H4 (cell line): ENCODE data around the gene ELMO2. TPM values are rescaled to one million over a fixed set of nuclear protein-coding genes. Genes with fewer than 3 reads are reported as not detected.

ENCODE experiments used
- DNase-seq: peaks from one replicate; pipeline ENCODE4 v3.0.0-alpha.2; 2015; ENCODE audit warnings: low spot score
- total RNA-seq: library from RNA; depleted of rRNA; stranded (reverse); fragments of >200 nt; shearing (Covaris generic); gene quantifications from 2 replicates; pipeline ENCODE4 v1.2.3, GENCODE V29; 2014

The ELMO2 gene
- total RNA-seq, 1 experiment from 2014 or later: 43.7 TPM

DNA sequence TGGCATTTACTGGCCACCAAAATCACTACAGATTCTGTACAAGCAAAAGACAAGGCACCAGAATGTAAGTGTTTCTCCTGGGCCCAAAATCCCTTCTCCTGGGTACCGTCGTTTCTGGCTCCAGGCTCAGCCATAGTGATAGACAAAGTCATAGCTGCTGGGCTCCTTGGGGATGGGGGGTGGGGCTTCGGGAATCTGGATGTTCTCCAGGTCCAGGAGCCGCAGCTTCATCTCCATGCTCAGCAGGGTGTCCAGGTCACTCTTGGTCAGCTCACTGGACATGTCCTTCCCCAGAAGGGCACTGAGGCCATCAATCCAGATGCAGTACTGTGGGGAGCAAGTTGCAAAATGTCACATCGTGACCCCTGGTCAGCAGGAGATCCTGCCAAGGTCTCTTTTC, 39.2 kb downstream of the ELMO2 start:
- DNase-seq: no peak

DNA sequence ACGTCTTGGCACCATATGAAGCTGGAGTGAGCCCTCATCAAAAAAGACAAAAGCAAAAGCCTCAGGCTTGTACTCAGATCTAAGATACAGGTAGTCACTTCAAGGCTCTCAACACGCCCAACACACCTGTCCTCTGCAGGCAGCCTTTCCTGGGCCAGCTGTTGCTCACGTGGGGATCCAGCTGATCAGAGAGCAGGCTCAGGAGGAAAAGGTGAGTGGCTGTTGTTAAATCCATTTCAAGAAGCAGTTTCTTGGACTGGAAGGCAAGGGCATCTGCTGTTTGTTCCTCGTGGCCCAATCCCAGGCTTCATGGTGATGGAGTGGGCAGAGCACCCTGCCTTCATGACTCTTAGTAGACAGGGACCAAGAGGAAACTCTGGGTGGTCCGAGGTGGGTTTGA, 39.6 kb downstream of the ELMO2 start:
- no peak for DNase-seq

DNA sequence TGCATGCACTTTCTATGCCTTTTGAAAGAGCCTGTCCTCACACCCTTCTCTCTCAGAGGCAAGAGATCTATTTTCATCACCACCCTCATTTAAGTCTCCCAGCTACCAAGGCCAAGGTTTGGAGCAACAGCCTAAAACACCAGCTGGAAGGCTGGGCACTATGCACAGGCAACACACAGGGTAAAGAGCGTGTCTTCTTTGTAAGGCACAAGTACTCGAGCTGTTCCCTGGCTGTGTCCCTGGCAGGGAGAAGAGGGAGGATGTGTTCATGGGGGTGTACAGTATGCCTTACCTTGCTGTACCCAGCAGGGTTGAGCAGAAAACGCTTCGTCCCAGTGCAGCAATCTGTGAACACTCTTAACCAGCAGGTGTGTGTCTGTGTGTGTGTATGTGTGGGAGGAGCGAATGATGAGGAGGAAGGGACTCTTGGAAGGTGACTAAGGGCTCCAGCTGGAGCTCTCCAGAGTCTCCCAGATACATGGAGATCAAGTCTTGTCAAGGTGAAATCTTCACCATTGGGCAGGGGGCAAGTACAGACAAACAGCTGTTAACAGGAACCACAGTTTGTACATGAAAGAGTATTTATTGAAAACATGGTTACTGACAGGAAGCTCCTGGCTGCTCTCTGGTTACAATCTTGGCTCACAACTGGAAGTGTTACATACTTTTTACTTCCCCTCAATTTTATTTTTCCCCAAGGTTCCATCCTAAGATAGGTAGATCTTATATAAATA, 40.8 kb downstream of the ELMO2 start:
- DNase-seq: no peak

DNA sequence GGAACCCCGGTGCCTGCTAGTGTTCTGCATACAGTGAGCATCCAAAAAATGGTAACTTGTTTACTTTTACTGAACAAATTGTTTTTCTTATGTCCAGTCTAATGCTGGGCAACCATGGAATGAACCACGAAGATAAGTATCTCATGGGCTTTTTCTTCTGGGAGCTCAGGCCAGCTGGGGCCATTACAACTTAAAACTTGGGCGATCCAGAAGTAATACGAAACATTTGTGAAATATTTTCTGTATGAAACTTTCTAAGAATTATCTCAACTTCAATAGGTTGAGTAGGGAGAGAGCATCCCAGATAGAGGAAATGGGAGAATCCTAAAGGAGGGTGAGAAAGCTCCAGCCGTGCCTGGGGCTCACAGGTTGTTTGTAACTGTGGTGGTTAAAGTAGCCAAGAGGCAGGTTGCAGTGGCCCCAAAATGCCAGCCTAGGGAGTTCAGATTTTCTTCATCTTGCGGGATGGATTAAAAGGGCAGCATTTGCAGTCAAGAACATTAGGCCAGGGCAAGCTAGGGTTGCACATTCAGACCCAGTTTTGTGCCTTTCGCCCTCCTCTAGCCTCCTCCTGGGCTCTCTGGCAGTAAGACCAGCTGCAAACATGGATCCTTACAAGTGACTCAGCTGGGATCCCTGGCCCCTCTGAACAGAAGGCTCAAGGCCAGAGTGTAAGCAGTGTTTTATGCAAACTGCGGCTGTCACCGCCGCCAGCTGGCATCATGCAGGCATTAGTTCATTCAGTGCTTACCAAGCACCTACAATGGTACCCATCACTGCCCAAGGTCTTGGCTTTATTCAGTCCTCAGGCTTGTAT, 41.5 kb downstream of the ELMO2 start:
- DNase-seq: no peak

DNA sequence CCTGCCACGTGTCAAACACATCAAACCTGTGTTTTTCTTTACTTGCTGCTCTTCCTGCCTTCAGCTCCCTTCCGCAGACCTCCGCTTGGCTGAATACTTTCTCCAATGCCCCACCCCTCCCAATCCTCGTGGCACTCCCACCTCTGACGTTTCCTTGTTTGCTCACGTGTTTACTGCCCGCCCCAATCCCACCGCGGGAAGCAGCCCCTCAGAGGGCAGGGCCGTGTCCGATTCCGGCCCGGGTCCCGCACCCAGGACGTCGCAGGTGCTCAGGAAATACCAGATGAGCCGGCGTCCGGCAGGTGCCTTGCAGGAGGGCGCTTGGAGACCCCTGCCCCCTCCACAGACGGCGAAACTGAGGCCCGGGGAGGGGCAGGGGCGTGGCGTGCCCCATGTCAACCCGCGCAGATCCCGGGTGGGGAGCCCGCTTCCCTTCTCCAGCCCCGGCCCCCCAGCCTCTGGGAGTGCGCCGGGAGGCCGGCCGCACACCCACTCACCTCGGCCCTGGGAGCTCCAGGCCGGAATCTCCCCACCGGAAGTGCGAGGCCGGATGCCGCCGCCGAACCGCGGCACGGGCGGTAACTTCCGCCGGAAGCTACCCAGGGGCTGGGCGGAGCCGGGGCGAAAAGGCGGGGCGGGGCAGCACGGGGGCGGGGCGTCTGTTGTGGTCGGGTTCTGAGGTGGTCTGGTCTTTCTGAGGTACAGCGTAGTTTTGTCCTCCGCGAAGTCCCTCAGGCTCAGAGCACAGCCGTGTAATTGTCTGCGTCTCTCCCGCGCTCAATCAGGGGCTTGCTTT, 42.3 kb downstream of the ELMO2 start:
- DNase-seq: peak; percentile 87

DNA sequence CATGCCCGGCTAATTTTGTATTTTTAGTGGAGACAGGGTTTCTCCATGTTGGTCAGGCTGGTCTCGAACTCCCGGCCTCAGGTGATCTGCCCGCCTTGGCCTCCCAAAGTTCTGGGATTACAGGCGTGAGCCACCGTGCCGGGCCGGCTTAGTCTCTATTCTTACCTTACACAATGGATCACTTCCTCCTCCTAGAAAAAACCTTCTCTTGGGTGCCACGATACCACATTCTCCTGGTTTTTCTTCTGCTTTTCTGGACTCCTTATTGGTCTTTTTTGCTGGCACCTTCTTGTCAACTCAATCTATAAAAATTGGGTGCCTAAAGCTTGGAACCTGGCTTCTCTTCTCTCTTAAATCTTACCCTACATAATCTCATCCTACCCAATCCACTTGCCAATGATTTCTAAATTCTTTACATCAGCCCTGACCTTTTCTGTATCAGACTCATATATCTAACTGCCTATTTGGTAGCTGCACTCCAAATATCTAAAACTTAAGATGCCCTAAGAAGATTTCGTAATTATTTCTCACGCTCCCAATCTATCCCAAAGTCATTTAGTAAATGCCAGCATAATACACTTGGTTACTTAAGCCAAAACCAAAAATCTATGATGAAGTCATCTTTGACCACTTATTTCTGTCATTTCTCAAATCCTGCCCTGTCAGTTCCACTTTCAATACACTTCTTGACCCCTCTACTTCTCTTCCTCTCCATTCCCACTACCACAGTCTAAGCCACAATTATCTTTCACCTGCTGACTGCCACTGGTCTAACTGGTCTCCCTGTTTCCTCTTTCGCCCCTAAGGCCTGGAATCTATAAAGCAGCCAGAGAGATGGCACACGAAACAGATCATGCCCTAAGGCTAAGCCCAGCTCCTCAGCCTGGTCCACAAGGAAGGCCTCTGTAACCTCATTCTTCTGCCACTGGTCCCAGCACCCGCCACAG, 43.2 kb downstream of the ELMO2 start:
- DNase-seq: no peak

DNA sequence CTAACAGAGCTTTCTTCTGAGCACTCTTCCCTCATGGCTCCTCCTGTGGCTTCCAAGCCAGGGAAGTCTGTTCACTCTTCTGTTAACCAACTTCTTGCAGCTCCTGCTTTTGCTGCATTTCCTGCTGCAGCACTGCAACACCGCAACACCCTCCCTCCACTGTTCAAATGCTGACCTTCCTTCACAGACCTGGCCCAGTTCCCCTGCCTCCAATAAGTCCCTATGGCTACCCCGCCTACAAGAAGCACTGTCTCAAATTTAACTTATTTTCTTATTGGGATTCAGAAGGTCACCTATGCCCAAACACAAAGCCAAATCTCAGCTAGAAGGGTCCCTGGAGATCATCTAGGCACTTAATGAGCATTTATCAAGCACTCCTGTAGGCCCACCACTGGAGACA, 44.6 kb downstream of the ELMO2 start:
- DNase-seq: no peak

DNA sequence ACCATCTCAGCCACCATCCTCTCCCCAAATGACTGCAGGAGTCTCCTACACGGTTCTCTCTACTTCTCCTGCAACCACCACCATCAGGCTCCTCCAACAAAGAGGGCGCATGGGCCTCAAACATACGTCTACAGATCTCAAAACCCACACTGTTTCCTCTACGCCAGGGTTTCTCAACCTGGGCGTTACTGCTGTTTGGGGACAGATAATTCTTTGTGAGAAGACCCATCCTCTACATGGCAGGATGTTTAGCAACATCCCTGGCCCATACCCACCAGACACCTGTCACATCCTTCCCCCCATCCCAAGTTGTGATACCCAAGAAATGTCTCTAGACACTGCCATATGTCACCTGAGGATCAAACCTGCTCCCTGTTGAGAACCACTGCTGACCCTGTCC, 45.0 kb downstream of the ELMO2 start:
- no peak for DNase-seq

DNA sequence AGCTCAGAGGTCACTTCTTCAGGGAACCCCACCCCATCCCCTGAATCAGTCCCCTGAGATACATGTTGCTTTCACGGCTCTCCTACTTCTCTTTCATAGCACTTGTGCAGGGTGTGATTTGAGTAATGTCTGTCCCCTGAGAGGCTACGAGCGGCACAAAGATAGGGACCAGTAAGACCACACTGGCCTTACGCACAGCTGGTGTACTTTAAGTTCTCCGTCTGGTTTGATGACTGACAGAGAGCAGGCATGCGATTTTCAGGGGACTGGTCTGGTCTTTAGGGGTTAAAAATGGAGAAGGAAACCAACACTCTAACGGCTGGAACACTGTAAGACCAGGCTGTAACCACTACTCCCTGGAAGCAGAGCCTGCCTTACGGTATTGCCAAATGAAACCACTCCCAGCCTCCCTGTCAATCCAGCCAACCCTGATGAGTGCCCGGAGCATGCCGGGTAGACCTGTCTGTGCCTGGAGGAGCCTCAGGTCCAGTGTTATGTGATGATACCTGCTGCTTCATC, 47.1 kb downstream of the ELMO2 start:
- no peak for DNase-seq

DNA sequence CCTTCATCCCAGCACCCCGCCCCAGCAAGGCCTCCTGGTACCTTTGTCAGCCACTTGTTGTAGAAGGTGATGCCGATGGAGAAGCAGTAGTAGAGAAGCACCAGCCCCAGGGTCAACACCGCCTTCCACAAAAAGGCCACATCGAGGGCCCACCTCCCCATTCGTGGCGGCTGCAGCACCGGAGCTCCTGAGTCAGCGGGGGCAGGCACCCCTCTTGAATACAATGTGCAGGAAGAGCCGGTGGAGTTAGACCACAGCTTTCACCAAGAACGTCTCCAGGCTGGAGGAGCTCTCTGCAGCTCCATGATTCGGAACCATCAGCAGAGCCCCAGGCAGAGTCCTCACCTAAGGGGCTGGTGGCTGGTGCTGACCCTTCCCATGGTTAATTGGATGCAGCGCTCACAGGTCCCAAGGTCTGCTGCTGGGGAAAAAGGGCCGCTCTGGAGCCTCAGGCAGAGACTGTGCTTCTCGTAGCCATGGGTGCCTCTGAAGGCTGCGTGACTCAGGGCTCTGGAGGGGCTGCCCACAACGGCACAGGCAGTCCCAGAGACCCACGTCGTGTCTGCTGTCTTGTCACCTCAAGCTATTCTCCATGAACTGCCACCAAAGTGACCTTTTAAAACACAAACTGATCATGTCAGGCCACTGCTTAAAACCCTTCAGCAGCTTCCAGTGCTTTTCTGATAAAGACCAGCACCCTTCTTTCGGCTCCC, 47.9 kb downstream of the ELMO2 start:
- no peak for DNase-seq

DNA sequence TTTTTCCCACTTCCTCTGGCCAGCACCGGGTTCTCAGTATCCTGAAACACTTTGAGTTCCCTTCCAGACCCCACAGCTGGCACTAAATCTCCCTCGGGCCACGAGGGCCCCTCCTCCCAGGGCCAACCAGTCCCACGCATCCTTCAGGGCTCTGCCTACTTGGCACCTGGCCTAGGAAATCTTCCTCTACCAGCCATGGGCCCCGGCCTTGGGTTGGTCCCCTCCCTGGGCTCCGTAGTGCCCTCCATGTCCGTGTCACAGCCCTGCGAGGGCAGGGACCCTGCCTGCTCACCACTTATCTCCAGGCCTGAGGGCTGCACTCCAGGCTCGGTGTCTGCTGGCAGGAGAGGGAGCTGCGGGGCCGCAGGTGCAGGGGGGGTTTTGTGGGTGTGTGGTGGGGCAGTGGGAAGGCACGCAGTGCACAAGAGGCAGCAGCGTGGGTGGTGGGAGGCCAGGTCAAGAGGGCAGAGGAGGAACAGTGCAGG, 49.3 kb downstream of the ELMO2 start:
- no peak for DNase-seq

DNA sequence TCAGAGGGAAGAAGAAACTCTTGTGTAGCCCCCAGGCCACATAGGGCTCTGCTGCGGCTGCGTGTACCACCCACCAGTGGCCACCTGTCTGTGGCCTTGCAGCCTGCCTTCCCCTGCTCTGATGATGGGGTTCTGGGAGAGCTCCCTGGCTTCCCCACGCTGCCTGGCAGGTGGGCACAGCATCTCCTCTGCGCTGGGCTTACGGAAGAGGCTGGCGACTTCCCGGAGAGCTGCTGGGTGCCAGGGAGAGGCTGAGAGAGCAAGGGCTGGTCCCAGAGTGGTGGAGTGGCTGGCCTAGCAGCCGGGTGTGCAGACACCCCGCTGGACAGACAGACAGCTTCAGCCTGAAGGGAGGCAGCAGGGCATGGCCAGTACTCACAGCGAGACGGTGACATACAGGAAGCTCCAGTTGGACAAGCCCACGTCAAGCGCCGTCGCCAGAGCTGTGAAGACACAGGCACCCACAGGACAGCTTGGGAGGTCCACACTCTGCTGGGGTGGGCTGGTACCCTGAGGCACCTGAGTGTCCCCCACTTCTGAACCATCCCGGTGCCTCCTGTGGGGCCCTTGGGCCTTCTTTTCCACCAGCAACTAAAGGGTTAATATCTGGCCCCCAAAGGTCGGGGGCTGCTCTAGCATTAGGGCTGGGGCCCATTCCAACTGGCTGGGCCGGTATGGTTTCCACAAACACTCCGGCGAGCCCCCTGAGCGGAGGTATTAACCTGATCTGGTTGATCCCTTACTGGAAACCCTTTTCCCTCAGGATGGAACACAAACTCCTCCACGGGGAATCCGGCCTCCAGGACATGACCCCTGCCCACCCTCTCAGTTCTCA, 50.0 kb downstream of the ELMO2 start:
- no peak for DNase-seq

DNA sequence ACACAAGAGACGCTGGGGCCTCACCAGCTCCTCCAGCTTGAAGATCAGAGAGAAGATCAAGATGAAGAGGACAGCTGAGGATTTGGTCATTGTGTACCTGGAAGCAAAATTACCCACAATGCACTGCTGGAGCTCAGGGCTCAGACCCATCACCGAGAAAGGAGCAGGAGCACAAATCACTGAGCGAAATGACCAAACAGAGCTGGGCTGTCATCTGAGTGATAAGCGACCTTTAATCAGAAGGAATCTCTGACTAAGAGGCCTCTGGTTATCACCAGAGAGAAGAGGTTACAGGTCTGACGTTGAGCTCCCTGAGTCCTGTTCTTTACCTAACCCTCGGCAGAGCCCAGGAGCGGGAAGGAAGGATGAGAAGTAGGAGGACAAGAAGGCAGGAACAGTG, 50.6 kb downstream of the ELMO2 start:
- no peak for DNase-seq

DNA sequence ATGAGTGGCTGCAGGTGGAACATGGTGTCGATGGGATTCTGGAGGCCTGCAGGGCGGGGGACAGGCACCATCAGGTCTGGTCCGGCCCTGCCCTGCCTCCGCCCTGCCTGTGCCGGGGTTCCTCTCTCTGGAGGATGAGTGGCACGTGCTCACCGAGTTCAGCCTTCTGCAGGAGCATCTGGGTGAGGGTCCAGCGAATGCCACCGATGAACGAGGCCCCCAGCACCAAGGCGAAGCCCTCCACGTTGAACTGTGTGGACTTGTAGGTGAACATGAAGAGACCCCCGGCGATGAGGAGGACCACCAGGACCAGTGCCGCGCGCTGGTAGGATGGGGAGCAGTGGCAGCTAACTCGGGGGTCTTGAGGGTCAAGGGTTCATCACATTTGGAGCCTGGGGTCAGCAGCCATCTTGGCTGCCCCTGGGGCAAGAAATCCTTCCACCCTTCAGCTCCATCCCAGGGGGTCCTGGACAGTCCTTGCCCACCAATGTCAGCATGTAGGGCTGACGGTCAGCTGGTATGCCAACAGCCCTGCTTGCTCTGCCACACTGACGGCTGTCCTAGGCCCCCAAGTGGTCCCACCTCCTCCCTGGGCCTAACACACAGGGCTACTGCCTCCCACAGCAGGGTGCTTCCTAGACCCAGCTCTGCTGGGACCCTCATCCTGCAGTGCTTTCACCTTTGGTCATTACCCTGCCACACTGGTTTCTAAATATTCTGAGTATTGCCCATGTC, 51.3 kb downstream of the ELMO2 start:
- DNase-seq: no peak

DNA sequence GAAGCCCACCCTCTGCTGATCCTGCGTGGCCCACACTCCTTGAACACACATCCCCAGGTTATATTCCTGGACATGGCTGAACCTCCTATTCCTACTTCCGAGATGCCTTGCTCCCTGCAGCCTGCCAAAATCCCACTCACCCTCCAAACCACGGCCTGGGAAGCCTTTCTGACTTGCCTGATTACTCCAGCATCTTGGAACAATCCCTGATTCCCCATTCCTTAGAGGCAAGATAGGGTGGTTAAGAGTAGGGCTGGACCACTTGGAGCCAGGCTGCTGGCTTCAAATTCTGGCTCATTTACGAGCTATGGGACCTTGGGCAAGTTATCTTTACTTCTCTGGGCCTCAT, 52.2 kb downstream of the ELMO2 start:
- DNase-seq: no peak

DNA sequence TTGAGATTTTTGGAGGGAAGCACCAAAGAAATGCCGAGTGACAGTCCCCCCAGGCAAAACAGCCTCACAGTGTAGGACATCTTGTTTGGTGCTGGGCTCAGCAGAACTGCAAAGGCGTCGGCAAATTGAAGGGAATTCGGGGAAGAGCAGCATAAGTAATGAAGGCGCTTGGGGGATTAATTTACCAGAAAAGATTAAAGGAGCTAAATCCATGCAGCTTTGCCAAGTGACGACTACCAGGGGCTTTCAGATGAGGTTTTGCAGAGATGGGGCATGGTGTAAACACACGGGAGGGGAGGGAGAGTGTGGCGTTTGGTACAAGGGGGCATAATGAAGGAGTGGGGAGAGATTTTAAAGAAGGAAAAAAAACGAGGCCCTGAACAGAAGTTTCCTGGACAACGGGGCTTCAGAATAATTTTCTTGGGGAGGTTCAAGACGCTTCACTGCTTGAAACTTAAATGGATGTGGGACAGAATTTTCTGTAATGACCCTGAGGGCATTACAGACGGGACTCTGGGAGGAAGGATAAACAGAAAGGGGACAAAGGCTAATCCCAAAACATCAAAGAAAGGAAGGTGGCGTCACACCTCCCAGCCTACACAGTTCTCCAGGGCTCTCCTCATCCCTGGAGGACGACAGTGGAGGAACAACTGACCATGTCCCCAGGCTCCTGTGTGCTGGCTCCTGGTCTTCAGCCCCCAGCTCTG, 52.8 kb downstream of the ELMO2 start:
- DNase-seq: no peak

DNA sequence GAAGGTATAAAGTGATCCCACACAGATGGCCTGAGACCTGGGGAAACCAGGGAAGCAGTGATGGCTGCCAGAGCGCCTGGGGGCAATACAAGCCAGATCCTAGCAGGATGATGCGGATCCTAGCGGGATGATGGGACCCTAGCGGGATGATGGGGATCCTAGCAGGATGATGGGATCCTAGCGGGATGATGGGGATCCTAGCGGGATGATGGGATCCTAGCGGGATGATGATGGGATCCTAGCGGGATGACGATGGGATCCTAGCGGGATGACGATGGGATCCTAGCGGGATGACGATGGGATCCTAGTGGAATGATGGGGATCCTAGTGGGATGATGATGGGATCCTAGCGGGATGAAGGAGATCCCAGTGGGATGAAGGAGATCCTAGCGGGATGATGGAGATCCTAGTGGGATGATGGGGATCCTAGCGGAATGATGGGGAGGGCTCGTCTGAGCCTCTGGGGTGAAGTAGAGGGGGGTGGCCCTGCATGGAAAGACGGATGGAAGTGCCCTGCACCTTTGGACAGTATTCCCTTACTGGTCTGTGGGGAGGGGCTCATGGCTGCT, 54.0 kb downstream of the ELMO2 start:
- DNase-seq: no peak
